Ascending aorta (tissue), 2 donors: ENCODE results near the gene TRIM40. TPM values are rescaled to one million over a fixed set of nuclear protein-coding genes. Genes with fewer than 3 reads are reported as not detected.
"Not testable (repeated sequence)": the region's sequence is repeated elsewhere in the genome, so short reads cannot be mapped to it uniquely, and the experiment has no call there.

Experiments
- DNase-seq, 2 donors: peaks; one replicate each; pipeline ENCODE4 v3.0.0-alpha.2; 2019; ENCODE audit warnings: low spot score in 2 of 2
- H3K27ac ChIP-seq, 2 donors: fragments of 200-600 bp; sonication (generic); one replicate each; pipeline ENCODE4 v1.5.1; 2016 to 2017; ENCODE audit warnings: mild to moderate bottlenecking in 1 of 2
- H3K27me3 ChIP-seq: fragments of 200-600 bp; sonication (generic); one replicate; pipeline ENCODE4 v1.5.1; 2017
- H3K36me3 ChIP-seq, 2 donors: fragments of 200-600 bp; sonication (generic); one replicate each; pipeline ENCODE4 v1.5.1; 2016
- H3K4me1 ChIP-seq, 2 donors: fragments of 200-600 bp; sonication (generic); one replicate each; pipeline ENCODE4 v1.5.1; 2016 to 2017; ENCODE audit warnings: mild to moderate bottlenecking in 1 of 2
- H3K4me3 ChIP-seq, 2 donors: fragments of 200-600 bp; sonication (generic); one replicate each; pipeline ENCODE4 v1.5.1; 2016 to 2017; ENCODE audit warnings: mild to moderate bottlenecking in 1 of 2
- H3K9me3 ChIP-seq, 2 donors: fragments of 200-600 bp; sonication (generic); one replicate each; pipeline ENCODE4 v1.5.1; 2016
- CTCF ChIP-seq, 3 experiments: fragments of 200-600 bp in 2 of 3; fragments of 450-650 bp in 1 of 3; sonication (generic) in 2 of 3; IDR thresholded peaks; one replicate each; pipeline ENCODE4 v1.5.1; 2016 to 2019; ENCODE audit warnings: antibody characterized with exemption in 3 of 3, mild to moderate bottlenecking in 1 of 3, moderate library complexity in 1 of 3
- intact Hi-C: fragments of 100-400 bp; cut with DNase I; formaldehyde crosslinking; loops from one replicate; pipeline ENCODE4 v1.15.1; 2023
- total RNA-seq: library from RNA; depleted of rRNA; stranded (reverse); fragments of >200 nt; gene quantifications from one replicate; pipeline ENCODE4 v1.1.0, GENCODE V29; 2016

Gene TRIM40
- total RNA-seq, 1 donor from 2014 or later: not detected

DNA sequence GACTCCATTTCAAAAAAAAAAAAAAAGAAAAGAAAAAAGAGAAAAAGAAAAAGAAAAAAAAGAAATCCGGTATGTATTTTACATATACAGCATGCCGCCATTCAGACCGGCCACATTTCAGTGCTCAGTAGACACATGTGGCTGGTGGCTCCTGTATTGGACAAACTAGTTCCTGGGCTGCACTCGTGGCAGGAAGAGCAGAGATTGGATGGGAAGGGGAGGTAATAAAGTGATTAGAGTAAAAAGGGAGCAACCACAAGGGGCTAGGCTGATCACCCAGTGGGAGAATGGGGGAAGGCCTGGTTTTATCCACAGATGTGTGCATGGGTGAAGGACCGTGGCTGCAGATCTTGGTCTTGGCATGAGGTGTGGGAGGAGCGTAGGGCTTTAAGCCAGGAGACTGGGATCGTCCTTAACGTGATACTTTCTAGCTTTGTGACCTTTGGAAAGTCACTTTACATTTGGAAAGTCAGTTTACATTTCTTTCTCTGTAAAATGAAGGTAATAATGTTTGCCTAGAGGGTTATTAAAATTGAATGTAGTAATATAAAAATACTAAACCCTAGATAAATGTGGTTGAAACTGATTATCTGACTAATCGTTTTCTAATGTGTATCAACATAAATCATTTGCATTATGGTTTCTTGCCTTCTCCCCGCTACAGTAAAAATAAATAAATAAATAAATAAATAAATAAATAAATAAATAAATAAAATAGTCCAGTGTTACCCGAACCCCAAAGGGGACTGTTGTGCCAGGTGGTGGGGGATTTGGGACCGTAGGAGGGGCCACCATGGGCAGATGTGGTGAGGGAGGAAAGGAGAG lies 26.5 kb downstream of the TRIM40 start:
- Histone ChIP-seq H3K4me1 (no peaks in the 10 kb centered on the region), H3K9me3 (no peaks in the 10 kb centered on the region), H3K4me3 (no peak overlapping the region), H3K36me3 (no peaks in the 10 kb centered on the region), H3K27ac (no peak overlapping the region), H3K27me3 (no peaks in the 10 kb centered on the region)
- intact Hi-C loops: no loop called here
- DNase-seq: no peak
- no peak for TF ChIP-seq CTCF (IDR thresholded peaks at IDR 0.05)

DNA sequence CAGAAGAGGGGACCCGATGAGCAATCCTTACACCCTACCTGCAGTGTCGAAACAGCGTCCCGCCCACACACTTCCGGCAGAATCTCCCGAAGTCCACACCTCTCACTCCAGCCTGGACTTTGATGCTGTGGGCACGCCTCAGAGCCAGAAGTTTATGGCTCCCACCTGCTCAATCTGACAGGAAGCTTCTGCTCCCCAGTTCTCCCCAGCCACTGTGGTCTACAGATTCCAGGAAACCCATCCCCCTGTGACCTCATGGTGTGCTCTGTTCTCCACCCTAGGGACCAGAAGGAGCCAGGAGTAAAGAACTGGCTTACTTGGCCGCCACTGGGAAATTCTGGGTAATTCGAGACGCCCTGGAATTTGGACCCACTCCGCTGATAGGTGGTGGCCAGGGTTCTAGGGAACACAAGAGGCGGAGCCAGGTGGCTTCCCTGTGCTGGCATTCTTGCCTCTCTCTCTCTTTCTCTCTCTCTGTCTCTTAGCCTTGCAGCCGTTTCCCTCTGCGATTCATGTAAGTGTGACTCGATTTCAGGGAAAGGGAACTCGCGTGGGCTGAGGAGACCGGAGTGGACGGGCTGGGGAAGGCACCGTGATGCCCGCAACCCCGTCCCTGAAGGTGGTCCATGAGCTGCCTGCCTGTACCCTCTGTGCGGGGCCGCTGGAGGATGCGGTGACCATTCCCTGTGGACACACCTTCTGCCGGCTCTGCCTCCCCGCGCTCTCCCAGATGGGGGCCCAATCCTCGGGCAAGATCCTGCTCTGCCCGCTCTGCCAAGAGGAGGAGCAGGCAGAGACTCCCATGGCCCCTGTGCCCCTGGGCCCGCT lies 27.4 kb downstream of the TRIM40 start, which contains the start of gene TRIM15:
Gene TRIM15, plus strand, starts transcription at position 457 of the 828 bp plus-strand sequence. Its CDS starts 139 bp downstream, at position 596.
- no peaks in the 10 kb centered on the region for H3K9me3 ChIP-seq
- H3K4me1 ChIP-seq: no peaks in the 10 kb centered on the region
- H3K4me3 ChIP-seq: no peak within 1 kb of the TSS
- no peaks in the 10 kb centered on the region for H3K27me3 ChIP-seq
- intact Hi-C loops: no loop called here
- TF ChIP-seq CTCF (IDR thresholded peaks at IDR 0.05): no peak
- no peak within 1 kb of the TSS for H3K27ac ChIP-seq
- no peaks in the 10 kb centered on the region for H3K36me3 ChIP-seq
- DNase-seq: no peak

DNA sequence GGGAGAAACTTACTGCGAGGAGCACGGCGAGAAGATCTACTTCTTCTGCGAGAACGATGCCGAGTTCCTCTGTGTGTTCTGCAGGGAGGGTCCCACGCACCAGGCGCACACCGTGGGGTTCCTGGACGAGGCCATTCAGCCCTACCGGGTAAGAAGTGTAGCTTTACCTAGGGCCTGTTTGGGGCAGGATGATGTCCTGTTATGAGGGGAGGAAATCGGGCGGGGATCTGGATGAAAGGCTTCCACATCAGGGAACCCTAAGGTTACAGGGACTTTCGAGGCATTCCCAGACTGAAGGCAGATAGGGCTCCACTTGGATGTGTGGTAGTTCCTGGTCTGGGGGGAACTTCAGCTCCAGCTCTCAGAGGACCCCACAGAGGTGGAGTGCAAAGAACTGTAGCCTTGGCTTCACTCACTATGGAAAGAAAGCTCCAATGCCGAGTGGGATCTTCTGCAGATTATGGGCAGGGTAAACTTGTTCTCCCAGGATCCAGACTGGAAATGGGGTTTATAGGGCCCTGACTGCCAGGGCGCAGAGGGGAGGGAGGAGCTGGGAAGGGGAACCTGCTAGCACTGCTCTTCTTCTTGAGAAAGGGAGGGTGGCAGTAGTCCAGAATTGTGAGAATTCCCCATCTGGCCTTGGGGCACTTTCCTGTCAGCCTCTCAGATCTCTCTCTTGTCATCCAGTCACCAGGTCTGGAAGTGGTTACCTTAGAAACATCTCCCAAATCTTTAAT lies 28.1 kb downstream of the TRIM40 start:
- H3K27ac ChIP-seq: no peak overlapping the region
- no peak for TF ChIP-seq CTCF (IDR thresholded peaks at IDR 0.05)
- H3K4me1 ChIP-seq: no peaks in the 10 kb centered on the region
- H3K9me3 ChIP-seq: no peaks in the 10 kb centered on the region
- no peaks in the 10 kb centered on the region for H3K36me3 ChIP-seq
- intact Hi-C loops: no loop called here
- no peaks in the 10 kb centered on the region for H3K27me3 ChIP-seq
- DNase-seq: no peak
- H3K4me3 ChIP-seq: no peak overlapping the region

- H3K27ac ChIP-seq: no peak overlapping the region
- H3K9me3 ChIP-seq: no peaks in the 10 kb centered on the region
- no peaks in the 10 kb centered on the region for H3K36me3 ChIP-seq
- intact Hi-C loops: no loop called here
- H3K27me3 ChIP-seq: no peaks in the 10 kb centered on the region
- no peak for DNase-seq
- no peak overlapping the region for H3K4me3 ChIP-seq
- H3K4me1 ChIP-seq: no peaks in the 10 kb centered on the region
- no peak for TF ChIP-seq CTCF (IDR thresholded peaks at IDR 0.05)
Measured at GRCh38 chr6:30164714-30165113, 28.8 kb downstream of the TRIM40 start.

DNA sequence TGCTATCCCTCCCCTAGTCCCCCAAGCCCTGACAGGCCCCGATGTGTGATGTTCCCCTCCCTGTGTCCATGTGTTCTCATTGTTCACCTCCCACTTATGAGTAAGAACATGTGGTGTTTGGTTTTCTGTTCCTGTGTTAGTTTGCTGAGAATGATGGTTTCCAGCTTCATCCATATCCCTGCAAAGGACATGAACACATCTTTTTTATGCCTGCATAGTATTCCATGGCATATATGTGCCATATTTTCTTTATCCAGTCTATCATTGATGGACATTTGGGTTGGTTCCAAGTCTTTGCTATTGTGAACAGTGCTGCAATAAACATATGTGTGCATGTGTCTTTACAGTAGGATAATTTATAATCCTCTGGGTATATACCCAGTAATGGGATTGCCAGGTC lies 29.3 kb downstream of the TRIM40 start:
- H3K4me1 ChIP-seq, intact Hi-C loops, H3K27me3 ChIP-seq, H3K9me3 ChIP-seq, DNase-seq, H3K27ac ChIP-seq, H3K4me3 ChIP-seq, H3K36me3 ChIP-seq: not testable (repeated sequence)
